Measurements from ENCODE around the gene JMJD8. TPM values are rescaled to one million over a fixed set of nuclear protein-coding genes. Genes with fewer than 3 reads are reported as not detected.

Gene JMJD8
- total and polyA plus RNA-seq, 9 of the 15 experiments (the other 6 are each of a cell fraction or from before 2014, with no cell fraction given): 1.2 to 50.6 (median 29.3) TPM

- TF ChIP-seq RHOXF2B (CRISPR knock-in tag; conservative IDR thresholded peaks at IDR 0.05) (no peak), CHD2 (IDR thresholded peaks at IDR 0.05; ENCODE audit: low read depth, low read length) (no peak), POLR2AphosphoS5 (IDR thresholded peaks at IDR 0.05; ENCODE audit: control insufficient read depth, insufficient read depth, low read depth, low read length) (peak; percentile 8; the same call in 1 of the 2 replicates), U2AF2 (optimal IDR thresholded peaks at IDR 0.05; ENCODE audit: low read depth, low read length) (no peak), ARID1B (IDR thresholded peaks at IDR 0.05) (no peak), NCOR1 (IDR thresholded peaks at IDR 0.05) (no peak), GMEB1 (CRISPR knock-in tag; IDR thresholded peaks at IDR 0.05) (no peak), FOSL1 (tag; conservative IDR thresholded peaks at IDR 0.05) (no peak), EWSR1 (IDR thresholded peaks at IDR 0.05; ENCODE audit: borderline replicate concordance, low read depth, partially characterized antibody) (no peak), ZNF224 (CRISPR knock-in tag; IDR thresholded peaks at IDR 0.05) (no peak), NCOA4 (IDR thresholded peaks at IDR 0.05; ENCODE audit: partially characterized antibody) (no peak), NFIX (CRISPR knock-in tag; IDR thresholded peaks at IDR 0.05; ENCODE audit: low read depth) (no peak), HOXB6 (CRISPR knock-in tag; IDR thresholded peaks at IDR 0.05; ENCODE audit: borderline replicate concordance) (no peak), FOXA3 (CRISPR knock-in tag; conservative IDR thresholded peaks at IDR 0.05 in 1 of 2, IDR thresholded peaks at IDR 0.05 in 1 of 2) (no peak), MAFK (IDR thresholded peaks at IDR 0.05; ENCODE audit: low read length) (no peak), WHSC1 (IDR thresholded peaks at IDR 0.05; ENCODE audit: low read length) (no peak), DNMT1 (IDR thresholded peaks at IDR 0.05) (no peak), ZNF184 (CRISPR knock-in tag; IDR thresholded peaks at IDR 0.05) (no peak), ZFX (CRISPR knock-in tag; IDR thresholded peaks at IDR 0.05) (no peak), TRIM28 (IDR thresholded peaks at IDR 0.05) (no peak), HDAC1 (IDR thresholded peaks at IDR 0.05) (no peak)
These were observed 38.9 kb upstream of the JMJD8 start (continued) for GRCh38 chr16:722835-723633.

Data from K562 (cell line).